ENCODE results near the gene PCK1. TPM values are rescaled to one million over a fixed set of nuclear protein-coding genes. Genes with fewer than 3 reads are reported as not detected.

PCK1 gene
- total and polyA plus RNA-seq, 2 of the 13 experiments (the other 11 are each of a cell fraction or from before 2014, with no cell fraction given) = 6.5 to 12.6 TPM

DNA sequence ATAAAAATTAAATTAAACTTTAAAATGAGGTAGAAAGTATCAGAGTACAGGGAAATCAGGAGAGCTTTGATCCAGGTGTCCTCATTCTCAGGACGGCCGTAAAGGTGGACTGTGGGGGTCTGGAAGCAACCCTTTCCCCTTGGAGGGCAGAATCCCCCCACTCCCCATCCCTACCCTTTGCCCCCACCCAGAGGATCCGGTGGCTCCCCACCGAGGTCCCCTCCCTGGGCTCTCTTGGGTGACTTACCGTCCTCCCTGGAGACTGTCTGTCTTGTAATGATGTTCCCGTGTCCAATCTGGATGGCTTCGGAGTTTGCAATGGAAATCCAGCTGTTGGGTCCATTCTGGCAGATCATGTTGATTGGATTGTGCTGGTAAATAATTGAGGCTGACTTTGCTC is 52.0 kb downstream of the PCK1 start:
- Histone ChIP-seq H3K79me2 (ENCODE audit: insufficient read depth, low read length) (no peaks in the 10 kb centered on the region), H3K4me2 (ENCODE audit: low read depth, low read length) (no peak overlapping the region), H2AFZ (ENCODE audit: low read length) (no peak overlapping the region), H3K4me1 (ENCODE audit: insufficient read depth, low read length) (no peaks in the 10 kb centered on the region), H3K9ac (ENCODE audit: insufficient read depth, low read depth, low read length) (no peak overlapping the region), H3K27ac (ENCODE audit: extremely low read length, insufficient read depth, low read length) (no peak overlapping the region), H3K9me3 (ENCODE audit: low read length) (no peaks in the 10 kb centered on the region), H3K4me3 (replicated peaks in 1 of 3; ENCODE audit: insufficient read depth in 1 of 3, low read depth in 2 of 3, low read length in 3 of 3) (no peak overlapping the region), H3K27me3 (ENCODE audit: control insufficient read depth in 1 of 2, insufficient read depth in 2 of 2, low read length in 2 of 2) (peaks cover 20 to 81% of the 10 kb centered on the region in 2 experiments; a peak in 4 of 5 replicates), H4K20me1 (ENCODE audit: insufficient read depth, low read length) (no peaks in the 10 kb centered on the region; the same call in 1 of the 2 replicates), H3K36me3 (replicated peaks in 1 of 2; ENCODE audit: control insufficient read depth in 1 of 2, insufficient read depth in 2 of 2, low read length in 2 of 2) (no peaks in the 10 kb centered on the region)
- ChIA-PET CTCF (ENCODE audit: low intra/inter-chr PET ratio, low total read pairs) (no interaction called here), POLR2A (no interaction called here)
- FAIRE-seq (no peak), DNase-seq (ENCODE audit: low spot score) (no peak), ATAC-seq (no peak)
- in situ Hi-C loops (cut with HindIII; ENCODE audit: extremely low pct_ligation_motif_present, low pct_unique_long_range_greater_than_20kb) = no loop called here
- WGBS (ENCODE audit: low lambda C conversion rate) = 36% methylated on average over 7 of the region's 7 CpGs
- BruUV-seq (replicated peaks) = no TSS peak
- TF ChIP-seq, protein P1, sequence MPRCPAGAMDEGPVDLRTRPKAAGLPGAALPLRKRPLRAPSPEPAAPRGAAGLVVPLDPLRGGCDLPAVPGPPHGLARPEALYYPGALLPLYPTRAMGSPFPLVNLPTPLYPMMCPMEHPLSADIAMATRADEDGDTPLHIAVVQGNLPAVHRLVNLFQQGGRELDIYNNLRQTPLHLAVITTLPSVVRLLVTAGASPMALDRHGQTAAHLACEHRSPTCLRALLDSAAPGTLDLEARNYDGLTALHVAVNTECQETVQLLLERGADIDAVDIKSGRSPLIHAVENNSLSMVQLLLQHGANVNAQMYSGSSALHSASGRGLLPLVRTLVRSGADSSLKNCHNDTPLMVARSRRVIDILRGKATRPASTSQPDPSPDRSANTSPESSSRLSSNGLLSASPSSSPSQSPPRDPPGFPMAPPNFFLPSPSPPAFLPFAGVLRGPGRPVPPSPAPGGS (CRISPR knock-in tag; IDR thresholded peaks at IDR 0.05) = no peak
- no peak for TF ChIP-seq FOXP4 (CRISPR knock-in tag; IDR thresholded peaks at IDR 0.05)
- intact Hi-C loops (cut with micrococcal nuclease; ENCODE audit: unreplicated experiment) = no loop called here

DNA sequence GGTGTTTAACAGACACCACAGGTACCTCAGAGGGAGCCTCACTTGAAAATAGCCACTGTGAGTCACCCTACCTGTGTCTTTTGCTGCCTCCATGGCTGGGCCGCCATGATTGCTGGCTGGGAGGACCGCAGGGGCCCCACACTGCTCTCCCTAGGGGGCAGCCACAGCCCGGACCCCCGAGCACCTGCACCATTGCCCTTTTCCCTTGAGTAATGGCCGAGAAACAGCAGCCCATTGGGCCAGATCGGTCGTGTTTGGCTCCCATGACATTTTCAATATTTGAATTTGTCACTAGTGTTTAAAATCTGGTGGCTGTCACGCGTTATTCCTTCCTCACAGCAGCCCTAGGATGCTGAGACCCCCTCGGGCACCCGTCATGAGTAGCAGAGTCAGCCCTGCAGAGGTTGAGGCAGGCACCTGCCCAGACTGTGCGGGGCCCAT is 52.6 kb downstream of the PCK1 start:
- in situ Hi-C loops (cut with HindIII; ENCODE audit: extremely low pct_ligation_motif_present, low pct_unique_long_range_greater_than_20kb) = no loop called here
- DNase-seq (ENCODE audit: low spot score) (no peak), ATAC-seq (no peak), FAIRE-seq (no peak)
- no peaks in the 10 kb centered on the region; the same call in 1 of the 2 replicates for H4K20me1 ChIP-seq (ENCODE audit: insufficient read depth, low read length)
- no peak overlapping the region for H3K9ac ChIP-seq (ENCODE audit: insufficient read depth, low read depth, low read length)
- 13% methylated on average over 12 of the region's 12 CpGs for WGBS (ENCODE audit: low lambda C conversion rate)
- intact Hi-C loops (cut with micrococcal nuclease; ENCODE audit: unreplicated experiment) = no loop called here
- H3K27ac ChIP-seq (ENCODE audit: extremely low read length, insufficient read depth, low read length) = no peak overlapping the region
- H3K4me1 ChIP-seq (ENCODE audit: insufficient read depth, low read length) = no peaks in the 10 kb centered on the region
- BruUV-seq (replicated peaks) = no TSS peak
- H3K4me3 ChIP-seq (replicated peaks in 1 of 3; ENCODE audit: insufficient read depth in 1 of 3, low read depth in 2 of 3, low read length in 3 of 3) = no peak overlapping the region
- ChIA-PET POLR2A (no interaction called here), CTCF (ENCODE audit: low intra/inter-chr PET ratio, low total read pairs) (no interaction called here)
- no peak overlapping the region for H3K4me2 ChIP-seq (ENCODE audit: low read depth, low read length)
- H3K9me3 ChIP-seq (ENCODE audit: low read length) = no peaks in the 10 kb centered on the region
- H3K79me2 ChIP-seq (ENCODE audit: insufficient read depth, low read length) = no peaks in the 10 kb centered on the region
- H3K27me3 ChIP-seq (ENCODE audit: control insufficient read depth in 1 of 2, insufficient read depth in 2 of 2, low read length in 2 of 2) = peaks cover 18 to 84% of the 10 kb centered on the region in 2 experiments; a peak in 4 of 5 replicates
- no peak overlapping the region for H2AFZ ChIP-seq (ENCODE audit: low read length)
- H3K36me3 ChIP-seq (replicated peaks in 1 of 2; ENCODE audit: control insufficient read depth in 1 of 2, insufficient read depth in 2 of 2, low read length in 2 of 2) = no peaks in the 10 kb centered on the region
- no peak for TF ChIP-seq SOX5 (CRISPR knock-in tag; IDR thresholded peaks at IDR 0.05; ENCODE audit: borderline replicate concordance)
- no peak for TF ChIP-seq ELF3 (CRISPR knock-in tag; IDR thresholded peaks at IDR 0.05)
- TF ChIP-seq YY1 (IDR thresholded peaks at IDR 0.05; ENCODE audit: insufficient read depth, insufficient replicate concordance, low read depth, low read length) = no peak
- TF ChIP-seq ZNF326 (CRISPR knock-in tag; IDR thresholded peaks at IDR 0.05; ENCODE audit: borderline replicate concordance) = no peak
- no peak for TF ChIP-seq MZF1 (CRISPR knock-in tag; IDR thresholded peaks at IDR 0.05; ENCODE audit: borderline replicate concordance)
- TF ChIP-seq, protein P2, sequence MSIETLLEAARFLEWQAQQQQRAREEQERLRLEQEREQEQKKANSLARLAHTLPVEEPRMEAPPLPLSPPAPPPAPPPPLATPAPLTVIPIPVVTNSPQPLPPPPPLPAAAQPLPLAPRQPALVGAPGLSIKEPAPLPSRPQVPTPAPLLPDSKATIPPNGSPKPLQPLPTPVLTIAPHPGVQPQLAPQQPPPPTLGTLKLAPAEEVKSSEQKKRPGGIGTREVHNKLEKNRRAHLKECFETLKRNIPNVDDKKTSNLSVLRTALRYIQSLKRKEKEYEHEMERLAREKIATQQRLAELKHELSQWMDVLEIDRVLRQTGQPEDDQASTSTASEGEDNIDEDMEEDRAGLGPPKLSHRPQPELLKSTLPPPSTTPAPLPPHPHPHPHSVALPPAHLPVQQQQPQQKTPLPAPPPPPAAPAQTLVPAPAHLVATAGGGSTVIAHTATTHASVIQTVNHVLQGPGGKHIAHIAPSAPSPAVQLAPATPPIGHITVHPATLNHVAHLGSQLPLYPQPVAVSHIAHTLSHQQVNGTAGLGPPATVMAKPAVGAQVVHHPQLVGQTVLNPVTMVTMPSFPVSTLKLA (IDR thresholded peaks at IDR 0.05) = no peak
- TF ChIP-seq SNRNP70 (IDR thresholded peaks at IDR 0.05; ENCODE audit: low read depth, low read length) = no peak
- TF ChIP-seq, protein P3, sequence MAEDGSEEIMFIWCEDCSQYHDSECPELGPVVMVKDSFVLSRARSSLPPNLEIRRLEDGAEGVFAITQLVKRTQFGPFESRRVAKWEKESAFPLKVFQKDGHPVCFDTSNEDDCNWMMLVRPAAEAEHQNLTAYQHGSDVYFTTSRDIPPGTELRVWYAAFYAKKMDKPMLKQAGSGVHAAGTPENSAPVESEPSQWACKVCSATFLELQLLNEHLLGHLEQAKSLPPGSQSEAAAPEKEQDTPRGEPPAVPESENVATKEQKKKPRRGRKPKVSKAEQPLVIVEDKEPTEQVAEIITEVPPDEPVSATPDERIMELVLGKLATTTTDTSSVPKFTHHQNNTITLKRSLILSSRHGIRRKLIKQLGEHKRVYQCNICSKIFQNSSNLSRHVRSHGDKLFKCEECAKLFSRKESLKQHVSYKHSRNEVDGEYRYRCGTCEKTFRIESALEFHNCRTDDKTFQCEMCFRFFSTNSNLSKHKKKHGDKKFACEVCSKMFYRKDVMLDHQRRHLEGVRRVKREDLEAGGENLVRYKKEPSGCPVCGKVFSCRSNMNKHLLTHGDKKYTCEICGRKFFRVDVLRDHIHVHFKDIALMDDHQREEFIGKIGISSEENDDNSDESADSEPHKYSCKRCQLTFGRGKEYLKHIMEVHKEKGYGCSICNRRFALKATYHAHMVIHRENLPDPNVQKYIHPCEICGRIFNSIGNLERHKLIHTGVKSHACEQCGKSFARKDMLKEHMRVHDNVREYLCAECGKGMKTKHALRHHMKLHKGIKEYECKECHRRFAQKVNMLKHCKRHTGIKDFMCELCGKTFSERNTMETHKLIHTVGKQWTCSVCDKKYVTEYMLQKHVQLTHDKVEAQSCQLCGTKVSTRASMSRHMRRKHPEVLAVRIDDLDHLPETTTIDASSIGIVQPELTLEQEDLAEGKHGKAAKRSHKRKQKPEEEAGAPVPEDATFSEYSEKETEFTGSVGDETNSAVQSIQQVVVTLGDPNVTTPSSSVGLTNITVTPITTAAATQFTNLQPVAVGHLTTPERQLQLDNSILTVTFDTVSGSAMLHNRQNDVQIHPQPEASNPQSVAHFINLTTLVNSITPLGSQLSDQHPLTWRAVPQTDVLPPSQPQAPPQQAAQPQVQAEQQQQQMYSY (CRISPR knock-in tag; IDR thresholded peaks at IDR 0.05) = no peak
